NCI-H1436 treated with DMSO at 0.1 percent for 48 hours (cell line): ENCODE results near the gene CD86.

Experiments used
- DNase-seq: peaks from one replicate; lab custom pipeline; 2025; lab: John Stamatoyannopoulos, UW

The CD86 gene

GRCh38 chr3:122060040-122060698 is 5.0 kb downstream of the CD86 start:
- no peak for DNase-seq

- no peak for DNase-seq
Measured at GRCh38 chr3:122063908-122064307, 8.7 kb downstream of the CD86 start.

GRCh38 chr3:122064326-122064725 is 9.2 kb downstream of the CD86 start:
- no peak for DNase-seq

- no peak for DNase-seq
Measured at GRCh38 chr3:122066331-122067213, 11.4 kb downstream of the CD86 start.

GRCh38 chr3:122067214-122067550 is 12.0 kb downstream of the CD86 start:
- DNase-seq, result no peak

- no peak for DNase-seq
Measured at GRCh38 chr3:122067588-122068240, 12.6 kb downstream of the CD86 start.

- DNase-seq, result no peak
Measured at GRCh38 chr3:122074621-122075265, 19.6 kb downstream of the CD86 start.

GRCh38 chr3:122076491-122077292 is 21.5 kb downstream of the CD86 start:
- no peak for DNase-seq

- DNase-seq, result no peak
Measured at GRCh38 chr3:122077293-122078234, 22.4 kb downstream of the CD86 start.

- no peak for DNase-seq
Measured at GRCh38 chr3:122078235-122078935, 23.2 kb downstream of the CD86 start.

- no peak for DNase-seq
Measured at GRCh38 chr3:122079524-122080206, 24.5 kb downstream of the CD86 start.

- no peak for DNase-seq
Measured at GRCh38 chr3:122080207-122080587, 25.0 kb downstream of the CD86 start.

- DNase-seq, result no peak
Measured at GRCh38 chr3:122081543-122082247, 26.5 kb downstream of the CD86 start.

GRCh38 chr3:122082357-122082756 is 27.2 kb downstream of the CD86 start:
- no peak for DNase-seq

- DNase-seq, result no peak
Measured at GRCh38 chr3:122084799-122085198, 29.6 kb downstream of the CD86 start.

GRCh38 chr3:122085673-122086072 is 30.5 kb downstream of the CD86 start:
- DNase-seq, result no peak

- no peak for DNase-seq
Measured at GRCh38 chr3:122088531-122088930, 33.4 kb downstream of the CD86 start.

GRCh38 chr3:122091602-122092295 is 36.6 kb downstream of the CD86 start:
- DNase-seq, result no peak
